Heart right ventricle (tissue), 16 donors: ENCODE measurements around the gene EPOP. TPM values are rescaled to one million over a fixed set of nuclear protein-coding genes. Genes with fewer than 3 reads are reported as not detected.

Experiments
- ATAC-seq, 8 donors: fragments of 200-7000 bp; cut with Tn5 transposase; one replicate each; pipeline ENCODE4 v1.9.1; 2020; ENCODE audit warnings: mild to moderate bottlenecking in 8 of 8, moderate library complexity in 8 of 8, moderate number of reproducible peaks in 1 of 8
- DNase-seq, 2 donors: peaks; one replicate each; pipeline ENCODE4 v3.0.0-alpha.2; 2020
- H3K27ac ChIP-seq, 10 donors: fragments of 200-600 bp; sonication (generic) in 2 of 10; one replicate each; pipeline versions ENCODE4 v1.5.0 to v1.8.0; 2020 to 2022; ENCODE audit warnings: mild to moderate bottlenecking in 3 of 10
- H3K27me3 ChIP-seq, 7 donors: fragments of 200-600 bp; one replicate each; pipeline ENCODE4 v1.8.0; 2021 to 2022; ENCODE audit warnings: mild to moderate bottlenecking in 2 of 7
- H3K36me3 ChIP-seq, 9 donors: fragments of 200-600 bp; sonication (generic) in 1 of 9; one replicate each; pipeline versions ENCODE4 v1.5.0 to v1.8.0; 2020 to 2022; ENCODE audit warnings: mild to moderate bottlenecking in 2 of 9
- H3K4me1 ChIP-seq, 9 donors: fragments of 200-600 bp; sonication (generic) in 1 of 9; one replicate each; pipeline versions ENCODE4 v1.5.0 to v1.8.0; 2020 to 2022; ENCODE audit warnings: mild to moderate bottlenecking in 4 of 9
- H3K4me3 ChIP-seq, 10 donors: fragments of 200-600 bp; sonication (generic) in 2 of 10; one replicate each; pipeline versions ENCODE4 v1.5.0 to v1.8.0; 2020 to 2022; ENCODE audit warnings: mild to moderate bottlenecking in 7 of 10, moderate library complexity in 2 of 10
- H3K9me3 ChIP-seq, 11 donors: fragments of 200-600 bp in 10 of 11; sonication (generic) in 2 of 11; one replicate each; pipeline versions ENCODE4 v1.5.0 to v1.8.0; 2013 to 2022; ENCODE audit warnings: mild to moderate bottlenecking in 2 of 11, control low read depth in 1 of 11, moderate library complexity in 1 of 11
- CTCF ChIP-seq, 9 donors: fragments of 200-600 bp; sonication (generic) in 2 of 9; IDR thresholded peaks; one replicate each; pipeline versions ENCODE4 v1.5.0 to v1.8.0; 2021 to 2022; ENCODE audit warnings: antibody characterized with exemption in 9 of 9, mild to moderate bottlenecking in 5 of 9, moderate library complexity in 1 of 9
- WGBS, 2 donors: extraction: QIAGEN DNeasy Blood & Tissue Kit; methylation state at CpG; one replicate each; pipeline ENCODE4 v1.1.7; 2013; ENCODE audit warnings: inconsistent platforms in 1 of 2; 5-methylcytosine and 5-hydroxymethylcytosine counted together
- intact Hi-C, 10 donors: fragments of 100-400 bp; cut with DNase I; formaldehyde crosslinking; loops; one replicate each; pipeline versions ENCODE4 v1.11.1 to v1.14.2; 2022
- polyA plus RNA-seq, 2 donors: library from polyadenylated mRNA; stranded (reverse); fragments of 200-250 nt; gene quantifications; one replicate each; pipeline ENCODE4 v1.2.3, GENCODE V29; 2013
- total RNA-seq, 10 donors: library from RNA; stranded (reverse); fragmentation: NEBNext Ultra II Directional in 3 of 10; extraction: Animal tissue kit (Norgen Biotek cat#: 25700) in 3 of 10; gene quantifications; one replicate each; pipeline versions ENCODE4 v1.2.1 to v1.2.4, GENCODE V29; 2021 to 2023
- donor health status: Arrhythmogenic right ventricular cardiomyopathy.
- donor health status: ischemic (EF 13 %, LVEDD 7.1; RV severe dilation, severe dysfunction).
- donor health status: healthy with polysubstance abuse.
- donor health status: DM: no; HTN: yes; CAD: no.
- donor health status: DM: no; HTN: no; CAD: no.
- donor health status: ischemic (EF 25% LVEDD 6.9; RV normal size, moderate dysfunction).
- donor health status: ischemic (EF 25% LVEDD 5.7; RV mildly dilated, moderate dysfunction).
- donor health status: healthy.
- donor health status: DM: yes; HTN: yes; CAD: no.
- donor health status: Ischemic cardiomyopathy.
- donor health status: ischemic (EF 35%, LVEDD 5.7; RV mildly dilated, moderate dysfunction).
- donor health status: nonischemic (EF 11% LVEDD 7.7; RV severe dilation, severe dysfunction).
- donor health status: DM: yes; HTN: yes; CAD: no.
- donor health status: PGD.
- donor health status: ischemic (EF 29% LVEDD 5.4; RV normal size, mild dysfunction).
- donor health status: nonischemic (EF 23%, LVEDD 6.1; RV moderate dilation, normal function).

The EPOP gene
- total and polyA plus RNA-seq, 12 donors = 0.25 to 2.2 (median 0.73) TPM

GRCh38 chr17:38704606-38705522 is 30.1 kb upstream of the EPOP start, which contains the start of gene MLLT6:
Gene MLLT6 (plus strand): TSS chr17:38705273. CDS start chr17:38705633, 360 bp downstream.
- intact Hi-C loops = loop anchor here in 3 of 10 donors (2.0 to 5.0 kb wide), 3 partner anchors 26 to 42 kb away; partner anchors contain the start of genes CISD3 (in 1 of the 3) and PCGF2 (in 1 of the 3)
- Histone ChIP-seq H3K27ac (peak within 1 kb of the TSS; percentile 92 to 100 (median 98)), H3K4me3 (peak within 1 kb of the TSS; percentile 69 to 96 (median 90)), H3K9me3 (no peaks in the 10 kb centered on the region), H3K27me3 (no peaks in the 10 kb centered on the region), H3K36me3 (peaks cover 0 to 30% (median 10%) of the 10 kb centered on the region in 9 donors), H3K4me1 (peaks cover 8 to 69% (median 37%) of the 10 kb centered on the region in 9 donors)
- 1% methylated on average over 63 to 93 of the region's 100 CpGs for WGBS, 2 donors
- DNase-seq (peak; percentile 81 to 87), ATAC-seq (peak; percentile 33 to 72 (median 64))
- TF ChIP-seq CTCF (IDR thresholded peaks at IDR 0.05) = no peak

- peaks cover 8 to 69% (median 31%) of the 10 kb centered on the region in 9 donors for H3K4me1 ChIP-seq
- peak overlapping the region; percentile 60 to 96 (median 90) for H3K4me3 ChIP-seq
- 0 to 1% methylated on average over 44 to 50 of the region's 50 CpGs for WGBS, 2 donors
- H3K27me3 ChIP-seq = no peaks in the 10 kb centered on the region
- H3K9me3 ChIP-seq = no peaks in the 10 kb centered on the region
- TF ChIP-seq CTCF (IDR thresholded peaks at IDR 0.05) = no peak
- H3K27ac ChIP-seq = peak overlapping the region; percentile 92 to 100 (median 98)
- H3K36me3 ChIP-seq = peaks cover 0 to 21% (median 4%) of the 10 kb centered on the region in 9 donors
- intact Hi-C loops = loop anchor here in 2 of 10 donors (2.0 to 5.0 kb wide), 3 partner anchors 27 to 49 kb away; partner anchors contain the start of genes CISD3 (in 1 of the 2), PCGF2 (in 1 of the 2) and PSMB3 (in 1 of the 2)
- DNase-seq (peak; percentile 80 to 82), ATAC-seq (peak; percentile 30 to 65 (median 48))
Measured at GRCh38 chr17:38703742-38704605, 29.2 kb upstream of the EPOP start.

GRCh38 chr17:38702916-38703741 is 28.4 kb upstream of the EPOP start:
- ATAC-seq (peak in 5 of 8 donors; percentile 0 to 2 (median 0)), DNase-seq (peak in 1 of 2 donors; percentile 33)
- Histone ChIP-seq H3K27me3 (no peaks in the 10 kb centered on the region), H3K4me1 (peaks cover 8 to 73% (median 31%) of the 10 kb centered on the region in 9 donors), H3K27ac (peak overlapping the region; percentile 92 to 100 (median 98)), H3K9me3 (no peaks in the 10 kb centered on the region), H3K36me3 (peaks cover 0 to 13% (median 0%) of the 10 kb centered on the region in 9 donors), H3K4me3 (peak overlapping the region; percentile 60 to 96 (median 90))
- WGBS, 2 donors = 4 to 5% methylated on average over 55 of the region's 55 CpGs
- intact Hi-C loops = loop anchor here in 2 of 10 donors (2.0 to 5.0 kb wide), 2 partner anchors 44 to 50 kb away; partner anchors contain the start of genes PCGF2 (in 1 of the 2) and PSMB3 (in 1 of the 2)
- no peak for TF ChIP-seq CTCF (IDR thresholded peaks at IDR 0.05)
